ENCODE data around the gene ZFYVE21.
A peak's percentile ranks its signal among the peaks of the same experiment; 100 is the strongest.

The ZFYVE21 gene

GRCh38 chr14:103680491-103681231 lies 34.9 kb upstream of the ZFYVE21 start:
- TF ChIP-seq Cebpa-rat (IDR thresholded peaks at IDR 0.05): no peak
- H3K4me3 ChIP-seq: no peak overlapping the region
- H3K9ac ChIP-seq: peak overlapping the region in 2 of 11 experiments; percentile 4 to 5; a peak in 1 of 22 replicates
- H3K27ac ChIP-seq: no peak overlapping the region
- H4K20me1 ChIP-seq: peaks cover 13 to 89% (median 43%) of the 10 kb centered on the region in 11 experiments; a peak in 19 of 22 replicates
- peaks cover 96 to 100% (median 99%) of the 10 kb centered on the region in 11 experiments for H3K36me3 ChIP-seq
- H3K27me3 ChIP-seq: no peaks in the 10 kb centered on the region
- no peak overlapping the region for H3K4me2 ChIP-seq
- no peaks in the 10 kb centered on the region for H3K9me3 ChIP-seq (replicated peaks in 1 of 11)
- peaks cover 0 to 24% (median 12%) of the 10 kb centered on the region in 10 experiments; a peak in 14 of 20 replicates for H3K4me1 ChIP-seq

- H3K27me3 ChIP-seq: no peaks in the 10 kb centered on the region
- H3K27ac ChIP-seq: no peak overlapping the region
- H3K4me1 ChIP-seq: peaks cover 0 to 24% (median 12%) of the 10 kb centered on the region in 10 experiments; a peak in 14 of 20 replicates
- H3K9ac ChIP-seq: no peak overlapping the region
- H3K9me3 ChIP-seq (replicated peaks in 1 of 11): no peaks in the 10 kb centered on the region
- peaks cover 19 to 97% (median 56%) of the 10 kb centered on the region in 11 experiments; a peak in 20 of 22 replicates for H4K20me1 ChIP-seq
- TF ChIP-seq Cebpa-rat (IDR thresholded peaks at IDR 0.05): no peak
- H3K4me3 ChIP-seq: no peak overlapping the region
- H3K36me3 ChIP-seq: peaks cover 96 to 100% (median 98%) of the 10 kb centered on the region in 11 experiments
- H3K4me2 ChIP-seq: no peak overlapping the region
Measured at GRCh38 chr14:103683139-103683538, 32.5 kb upstream of the ZFYVE21 start.

- Histone ChIP-seq H3K36me3 (peaks cover 92 to 100% (median 99%) of the 10 kb centered on the region in 11 experiments), H3K9ac (no peak overlapping the region), H3K9me3 (replicated peaks in 1 of 11) (no peaks in the 10 kb centered on the region), H3K27me3 (no peaks in the 10 kb centered on the region), H3K4me1 (peaks cover 4 to 21% (median 7%) of the 10 kb centered on the region in 10 experiments; a peak in 16 of 20 replicates), H3K27ac (no peak overlapping the region), H3K4me2 (no peak overlapping the region), H4K20me1 (peaks cover 20 to 98% (median 60%) of the 10 kb centered on the region in 11 experiments; a peak in 20 of 22 replicates), H3K4me3 (no peak overlapping the region)
- TF ChIP-seq Cebpa-rat (IDR thresholded peaks at IDR 0.05): no peak
Measured at GRCh38 chr14:103684471-103684870, 31.1 kb upstream of the ZFYVE21 start.

- no peak for TF ChIP-seq Cebpa-rat (IDR thresholded peaks at IDR 0.05)
- no peaks in the 10 kb centered on the region for H3K27me3 ChIP-seq
- no peak overlapping the region for H3K4me3 ChIP-seq
- H3K36me3 ChIP-seq: peaks cover 88 to 100% (median 98%) of the 10 kb centered on the region in 11 experiments
- no peak overlapping the region for H3K9ac ChIP-seq
- peaks cover 24 to 98% (median 64%) of the 10 kb centered on the region in 11 experiments; a peak in 20 of 22 replicates for H4K20me1 ChIP-seq
- H3K9me3 ChIP-seq (replicated peaks in 1 of 11): no peaks in the 10 kb centered on the region
- peaks cover under 1 to 24% (median 11%) of the 10 kb centered on the region in 10 experiments; a peak in 19 of 20 replicates for H3K4me1 ChIP-seq
- H3K4me2 ChIP-seq: no peak overlapping the region
- H3K27ac ChIP-seq: no peak overlapping the region
Measured at GRCh38 chr14:103684871-103685270, 30.7 kb upstream of the ZFYVE21 start.

- Histone ChIP-seq H3K4me2 (no peak overlapping the region), H3K9me3 (replicated peaks in 1 of 11) (no peaks in the 10 kb centered on the region), H3K4me1 (peaks cover 4 to 29% (median 17%) of the 10 kb centered on the region in 10 experiments; a peak in 18 of 20 replicates), H4K20me1 (peaks cover 30 to 98% (median 69%) of the 10 kb centered on the region in 11 experiments; a peak in 20 of 22 replicates), H3K9ac (no peak overlapping the region), H3K27ac (no peak overlapping the region), H3K4me3 (no peak overlapping the region), H3K36me3 (peaks cover 84 to 100% (median 98%) of the 10 kb centered on the region in 11 experiments), H3K27me3 (no peaks in the 10 kb centered on the region)
- TF ChIP-seq Cebpa-rat (IDR thresholded peaks at IDR 0.05): no peak
Measured at GRCh38 chr14:103685276-103686211, 30.1 kb upstream of the ZFYVE21 start.

DNA sequence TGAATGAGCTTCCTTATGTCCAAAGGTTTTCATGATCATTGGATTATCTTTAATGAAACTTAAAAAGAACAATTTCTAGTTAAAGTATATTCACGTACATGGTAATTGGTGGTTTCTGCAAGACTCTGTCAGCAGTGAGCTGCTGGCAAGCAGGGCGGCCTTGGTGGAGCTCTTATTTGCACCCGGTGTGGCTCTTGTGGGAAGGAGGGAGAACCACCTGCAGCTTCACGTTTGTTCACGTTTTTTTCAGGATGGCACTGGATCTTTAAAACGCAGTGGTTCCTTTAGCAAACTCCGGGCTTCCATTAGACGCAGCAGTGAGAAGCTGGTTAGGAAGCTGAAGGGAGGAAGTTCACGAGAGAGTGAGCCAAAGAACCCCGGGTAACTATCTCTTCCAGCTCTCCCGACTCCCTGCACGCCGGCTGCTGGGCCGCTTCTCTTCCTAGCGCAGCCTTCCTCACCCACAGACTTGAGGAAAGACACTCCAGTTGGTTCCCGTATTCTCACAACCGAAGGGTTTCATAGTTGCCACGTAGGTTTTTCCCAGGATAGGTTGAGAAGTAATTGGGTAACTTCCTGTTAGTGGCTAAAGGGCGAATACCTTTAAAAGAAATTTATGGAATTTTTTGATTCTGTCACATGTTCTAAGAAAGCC lies 28.7 kb upstream of the ZFYVE21 start:
- Histone ChIP-seq H4K20me1 (peaks cover 44 to 100% (median 76%) of the 10 kb centered on the region in 11 experiments; a peak in 21 of 22 replicates), H3K27ac (no peak overlapping the region), H3K4me1 (peaks cover 17 to 38% (median 29%) of the 10 kb centered on the region in 10 experiments; a peak in 19 of 20 replicates), H3K9me3 (replicated peaks in 1 of 11) (no peaks in the 10 kb centered on the region), H3K36me3 (peaks cover 70 to 100% (median 85%) of the 10 kb centered on the region in 11 experiments), H3K9ac (no peak overlapping the region), H3K4me2 (no peak overlapping the region), H3K4me3 (no peak overlapping the region), H3K27me3 (no peaks in the 10 kb centered on the region)
- TF ChIP-seq Cebpa-rat (IDR thresholded peaks at IDR 0.05): no peak

DNA sequence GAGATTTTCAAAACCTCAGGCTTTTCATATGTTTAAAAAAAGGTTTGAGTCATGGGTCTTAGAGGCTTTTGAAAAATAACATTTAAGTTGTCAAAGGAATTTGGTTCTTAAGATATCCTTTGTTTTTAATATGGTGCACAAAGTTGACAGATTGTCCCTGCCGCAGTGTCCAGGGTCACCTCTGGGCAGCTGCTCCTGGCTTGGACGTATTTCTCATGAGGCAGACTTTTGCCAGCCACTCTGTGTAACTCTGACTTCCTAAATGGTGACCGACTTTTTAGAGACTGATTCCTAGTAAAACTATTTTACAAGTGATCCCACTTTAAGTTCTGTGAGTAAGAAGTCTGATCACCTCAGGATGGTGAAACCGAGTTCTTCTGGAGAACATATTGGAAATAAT lies 27.9 kb upstream of the ZFYVE21 start:
- Histone ChIP-seq H3K9ac (no peak overlapping the region), H3K9me3 (replicated peaks in 1 of 11) (no peaks in the 10 kb centered on the region), H4K20me1 (peaks cover 49 to 100% (median 83%) of the 10 kb centered on the region in 11 experiments; a peak in 21 of 22 replicates), H3K27me3 (no peaks in the 10 kb centered on the region), H3K36me3 (peaks cover 64 to 100% (median 85%) of the 10 kb centered on the region in 11 experiments), H3K27ac (no peak overlapping the region), H3K4me3 (no peak overlapping the region), H3K4me2 (no peak overlapping the region), H3K4me1 (peaks cover 17 to 46% (median 35%) of the 10 kb centered on the region in 10 experiments; a peak in 19 of 20 replicates)
- no peak for TF ChIP-seq Cebpa-rat (IDR thresholded peaks at IDR 0.05)

- H3K9me3 ChIP-seq (replicated peaks in 1 of 11): no peaks in the 10 kb centered on the region
- H3K36me3 ChIP-seq: peaks cover 64 to 100% (median 85%) of the 10 kb centered on the region in 11 experiments
Measured at GRCh38 chr14:103688441-103688840, 27.2 kb upstream of the ZFYVE21 start.

More at GRCh38 chr14:103688441-103688840, 27.2 kb upstream of the ZFYVE21 start:
- no peak overlapping the region for H3K4me2 ChIP-seq
- TF ChIP-seq Cebpa-rat (IDR thresholded peaks at IDR 0.05): no peak
- 0 out of 22 replicates have a peak overlapping the region, but pooled peaks of 1 of the 11 experiments have one; percentile 13 for H3K9ac ChIP-seq
- H3K4me3 ChIP-seq: no peak overlapping the region
- H3K27me3 ChIP-seq: no peaks in the 10 kb centered on the region
- peaks cover 55 to 100% (median 83%) of the 10 kb centered on the region in 11 experiments; a peak in 21 of 22 replicates for H4K20me1 ChIP-seq
- H3K27ac ChIP-seq: no peak overlapping the region
- peaks cover 17 to 53% (median 42%) of the 10 kb centered on the region in 10 experiments; a peak in 19 of 20 replicates for H3K4me1 ChIP-seq
